Duodenal mucosa (tissue), 2 donors: ENCODE data around the gene TRERF1.
"Not testable (repeated sequence)": the region's sequence is repeated elsewhere in the genome, so short reads cannot be mapped to it uniquely, and the experiment has no call there.

Experiments used
- H3K27ac ChIP-seq: one replicate; pipeline ENCODE4 v1.7.0; 2013; ENCODE audit warnings: low read depth, low read length
- H3K27me3 ChIP-seq, 2 donors: one replicate each; pipeline ENCODE4 v1.7.0; 2013; ENCODE audit warnings: low read length in 2 of 2, control low read depth in 1 of 2; ENCODE audit not compliant: insufficient read depth in 2 of 2, control insufficient read depth in 1 of 2
- H3K36me3 ChIP-seq, 2 donors: one replicate each; pipeline ENCODE4 v1.7.0; 2013; ENCODE audit warnings: low read length in 2 of 2, control low read depth in 1 of 2; ENCODE audit not compliant: insufficient read depth in 2 of 2, control insufficient read depth in 1 of 2
- H3K4me1 ChIP-seq, 2 donors: one replicate each; pipeline ENCODE4 v1.7.0; 2013; ENCODE audit warnings: low read length in 2 of 2, control low read depth in 1 of 2; ENCODE audit not compliant: insufficient read depth in 2 of 2, control insufficient read depth in 1 of 2
- H3K4me3 ChIP-seq, 2 donors: one replicate each; pipeline ENCODE4 v1.7.0; 2013; ENCODE audit warnings: low read length in 2 of 2, low read depth in 1 of 2
- H3K9ac ChIP-seq, 2 donors: one replicate each; pipeline ENCODE4 v1.7.0; 2013; ENCODE audit warnings: low read length in 2 of 2, low read depth in 1 of 2
- H3K9me3 ChIP-seq, 2 donors: one replicate each; pipeline ENCODE4 v1.7.0; 2013; ENCODE audit warnings: low read length in 2 of 2, control low read depth in 1 of 2; ENCODE audit not compliant: control insufficient read depth in 1 of 2

The TRERF1 gene

GRCh38 chr6:42466470-42466869 lies 14.7 kb upstream of the TRERF1 start:
- not testable (repeated sequence) for H3K4me1 ChIP-seq, H3K27ac ChIP-seq, H3K9me3 ChIP-seq, H3K36me3 ChIP-seq, H3K27me3 ChIP-seq, H3K4me3 ChIP-seq, H3K9ac ChIP-seq

GRCh38 chr6:42462474-42462972 lies 10.8 kb upstream of the TRERF1 start:
- Histone ChIP-seq H3K27me3 (no peaks in the 10 kb centered on the region), H3K9me3 (peaks cover 0 to 4% of the 10 kb centered on the region in 2 donors), H3K4me3 (no peak overlapping the region), H3K9ac (no peak overlapping the region), H3K36me3 (no peaks in the 10 kb centered on the region), H3K27ac (no peak overlapping the region), H3K4me1 (no peaks in the 10 kb centered on the region)

- Histone ChIP-seq H3K9ac (no peak overlapping the region), H3K27ac (no peak overlapping the region), H3K9me3 (no peaks in the 10 kb centered on the region), H3K36me3 (no peaks in the 10 kb centered on the region), H3K4me3 (no peak overlapping the region), H3K4me1 (no peaks in the 10 kb centered on the region), H3K27me3 (no peaks in the 10 kb centered on the region)
Measured at GRCh38 chr6:42460883-42461282, 9.2 kb upstream of the TRERF1 start.

DNA sequence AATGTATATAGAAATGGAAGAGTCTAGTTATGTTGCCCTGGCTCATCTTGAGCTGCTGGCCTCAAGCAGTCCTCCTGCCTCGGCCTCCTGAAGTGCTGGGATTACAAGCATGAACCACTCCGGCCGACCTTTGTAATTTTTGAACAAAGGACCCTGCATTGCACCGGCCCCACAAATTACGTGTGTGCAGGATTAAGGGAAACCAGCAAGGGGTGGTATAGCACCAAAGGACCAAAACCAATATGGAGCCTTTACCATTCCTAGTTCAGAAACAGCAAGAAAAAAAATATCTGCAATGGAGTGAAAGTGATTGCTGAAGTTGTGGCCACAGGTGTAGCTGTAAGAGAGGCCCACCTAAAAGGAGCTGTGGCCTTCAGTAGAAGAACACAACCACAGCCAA lies 8.2 kb upstream of the TRERF1 start:
- Histone ChIP-seq H3K4me3 (no peak overlapping the region), H3K9me3 (no peaks in the 10 kb centered on the region), H3K4me1 (peaks cover under 1 to 2% of the 10 kb centered on the region in 2 donors), H3K27ac (no peak overlapping the region), H3K36me3 (no peaks in the 10 kb centered on the region), H3K27me3 (no peaks in the 10 kb centered on the region), H3K9ac (no peak overlapping the region)

DNA sequence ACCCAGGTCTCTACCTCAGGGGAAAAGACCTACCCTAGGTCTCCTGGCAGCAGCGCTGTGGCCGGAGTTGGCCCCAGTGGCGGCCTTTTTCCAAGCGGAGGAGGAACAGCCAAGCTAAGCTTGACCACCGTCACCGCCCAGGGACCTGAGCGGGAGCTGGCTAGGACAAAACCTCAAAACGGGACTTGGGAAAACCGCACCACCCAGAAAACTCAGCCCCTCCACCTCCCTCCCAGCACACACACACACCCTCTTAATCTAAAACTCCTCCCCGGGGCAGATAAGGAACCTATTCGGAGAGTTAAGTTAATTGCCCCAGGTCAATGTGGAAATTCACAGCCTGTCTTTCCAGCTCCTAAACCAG lies 2.7 kb upstream of the TRERF1 start:
- H3K4me3 ChIP-seq, result peak overlapping the region; percentile 90 to 95
- H3K27ac ChIP-seq, result peak overlapping the region; percentile 39
- no peaks in the 10 kb centered on the region for H3K9me3 ChIP-seq
- H3K9ac ChIP-seq, result peak overlapping the region; percentile 36 to 57
- H3K27me3 ChIP-seq, result no peaks in the 10 kb centered on the region
- no peaks in the 10 kb centered on the region for H3K36me3 ChIP-seq
- peaks cover 24 to 36% of the 10 kb centered on the region in 2 donors for H3K4me1 ChIP-seq

DNA sequence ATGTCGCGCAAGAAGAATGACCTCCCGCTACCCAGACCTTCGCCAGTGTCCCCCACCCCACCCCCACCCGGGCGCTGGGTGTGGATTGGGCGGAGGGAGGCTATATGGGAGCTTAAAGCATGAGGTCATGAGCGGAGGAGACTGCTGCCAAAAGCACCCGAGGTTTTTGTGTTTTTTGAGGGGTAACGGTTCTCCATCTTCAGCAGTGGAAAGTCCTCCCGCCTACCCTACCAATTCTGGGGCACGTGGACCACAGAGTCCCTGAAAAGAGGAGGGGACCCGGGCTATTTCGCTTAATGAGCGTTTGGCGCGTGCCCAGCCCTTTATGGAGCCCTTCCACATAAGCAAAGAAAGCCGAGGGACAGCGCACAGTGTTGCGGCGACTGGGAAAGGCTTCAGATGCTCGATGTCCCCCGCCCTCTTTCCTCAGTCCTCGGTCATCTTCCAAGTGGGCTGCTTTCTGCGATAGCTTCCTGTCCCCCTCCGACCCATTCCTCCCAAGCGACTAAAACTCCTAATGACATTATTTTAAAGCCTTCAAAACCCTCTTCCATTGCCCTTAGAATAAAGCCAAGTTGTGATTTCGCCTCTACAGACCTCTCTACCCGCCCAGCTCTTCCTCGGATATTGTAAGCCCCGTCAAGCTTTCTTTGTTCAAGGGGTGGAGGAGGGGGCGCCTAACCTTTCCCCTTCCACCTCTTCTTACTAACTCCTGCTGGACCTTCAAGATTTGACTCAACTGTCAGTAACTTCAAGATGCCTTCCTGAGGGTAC lies 2.1 kb upstream of the TRERF1 start:
- Histone ChIP-seq H3K27ac (peak overlapping the region; percentile 90), H3K36me3 (no peaks in the 10 kb centered on the region), H3K9ac (peak overlapping the region; percentile 36 to 57), H3K9me3 (no peaks in the 10 kb centered on the region), H3K4me1 (peaks cover 29 to 36% of the 10 kb centered on the region in 2 donors), H3K4me3 (peak overlapping the region; percentile 90 to 95), H3K27me3 (no peaks in the 10 kb centered on the region)

DNA sequence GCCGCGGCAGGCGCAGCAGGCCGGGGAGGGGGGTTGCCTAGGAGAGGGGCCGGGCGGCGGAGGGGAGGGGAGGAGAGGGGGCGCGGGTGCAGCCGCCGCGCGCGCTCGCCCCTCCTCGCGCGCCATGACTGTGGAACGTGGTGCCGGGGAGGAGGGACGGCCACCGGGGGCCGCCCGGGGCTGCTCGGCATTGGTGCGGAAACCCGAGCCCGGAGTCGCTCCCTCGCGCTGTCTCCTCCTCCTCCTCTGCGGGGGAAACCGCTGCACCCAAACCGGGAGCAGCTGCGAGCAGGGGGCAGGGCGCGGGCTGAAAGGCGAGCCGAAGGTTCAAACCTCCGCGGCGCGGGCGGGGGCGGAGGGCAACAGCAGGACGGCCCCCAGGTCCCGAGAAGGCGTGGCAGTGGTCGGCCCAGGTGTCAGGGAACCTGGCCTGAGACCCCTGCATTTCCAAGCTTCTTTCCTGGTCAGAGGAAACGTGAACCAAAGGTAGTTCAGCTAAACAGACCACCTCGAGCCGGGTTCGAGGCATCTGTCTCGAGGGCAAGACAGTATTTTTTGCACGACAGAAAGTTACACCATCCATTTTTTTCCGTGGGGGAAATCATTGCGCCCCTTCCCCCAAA lies 1.4 kb upstream of the TRERF1 start:
- peak overlapping the region; percentile 90 for H3K27ac ChIP-seq
- H3K4me1 ChIP-seq, result peaks cover 31 to 36% of the 10 kb centered on the region in 2 donors
- no peaks in the 10 kb centered on the region for H3K36me3 ChIP-seq
- H3K27me3 ChIP-seq, result no peaks in the 10 kb centered on the region
- H3K9me3 ChIP-seq, result no peaks in the 10 kb centered on the region
- peak overlapping the region; percentile 71 to 73 for H3K9ac ChIP-seq
- H3K4me3 ChIP-seq, result peak overlapping the region; percentile 90 to 95

GRCh38 chr6:42452171-42453030 lies 675 bp upstream of the TRERF1 start:
- Histone ChIP-seq H3K4me3 (peak overlapping the region; percentile 90 to 95), H3K27me3 (no peaks in the 10 kb centered on the region), H3K9me3 (no peaks in the 10 kb centered on the region), H3K36me3 (no peaks in the 10 kb centered on the region), H3K4me1 (peaks cover 31 to 36% of the 10 kb centered on the region in 2 donors), H3K9ac (peak overlapping the region; percentile 71 to 73), H3K27ac (peak overlapping the region; percentile 90)

DNA sequence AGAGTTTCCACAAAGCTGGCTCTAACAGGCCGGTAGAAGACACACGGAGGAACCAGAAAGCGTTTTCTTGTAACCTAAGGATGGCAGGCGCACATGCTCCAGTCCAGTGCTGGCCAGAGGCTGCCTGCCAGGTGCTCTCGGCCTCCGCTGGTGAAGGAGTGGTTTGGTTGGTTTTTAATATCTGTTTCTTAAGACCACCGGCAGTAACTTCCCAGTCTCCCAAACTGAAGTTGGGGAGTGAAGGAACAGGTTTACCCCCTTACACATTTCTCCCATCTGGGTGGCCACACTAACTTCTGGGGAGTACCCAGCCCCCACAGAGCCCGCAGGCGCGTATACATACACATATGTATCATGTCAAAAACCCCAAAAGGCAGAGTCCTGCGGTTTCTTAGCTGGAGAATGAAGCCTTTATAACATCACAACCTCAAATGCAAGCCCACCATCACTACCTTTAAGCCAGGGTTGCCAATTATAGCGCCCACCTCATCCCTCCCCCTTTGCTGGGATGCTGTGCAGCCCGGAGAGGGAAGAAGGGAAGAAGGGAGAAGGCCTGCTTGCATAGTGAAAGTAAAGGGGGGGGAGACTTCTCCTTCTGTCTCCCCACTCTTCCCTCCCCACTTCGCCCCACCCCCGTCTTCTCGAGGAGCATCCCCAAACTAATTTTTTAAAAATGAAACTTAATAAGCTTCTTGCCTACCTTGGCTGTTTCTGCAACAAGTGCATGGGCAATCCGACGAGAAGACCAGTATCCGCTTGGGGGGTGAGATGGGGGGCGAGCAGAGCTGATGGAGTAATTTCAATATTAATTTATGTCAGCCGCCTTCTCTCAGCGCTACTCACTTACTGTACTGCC lies 1.0 kb downstream of the TRERF1 start:
- Histone ChIP-seq H3K4me3 (peak overlapping the region; percentile 83 to 90), H3K27me3 (no peaks in the 10 kb centered on the region), H3K9me3 (no peaks in the 10 kb centered on the region), H3K9ac (peak overlapping the region; percentile 28 to 58), H3K27ac (no peak overlapping the region), H3K4me1 (peaks cover 31 to 36% of the 10 kb centered on the region in 2 donors), H3K36me3 (no peaks in the 10 kb centered on the region)
